Measurements from ENCODE around the gene PAM16.

Gene PAM16

DNA sequence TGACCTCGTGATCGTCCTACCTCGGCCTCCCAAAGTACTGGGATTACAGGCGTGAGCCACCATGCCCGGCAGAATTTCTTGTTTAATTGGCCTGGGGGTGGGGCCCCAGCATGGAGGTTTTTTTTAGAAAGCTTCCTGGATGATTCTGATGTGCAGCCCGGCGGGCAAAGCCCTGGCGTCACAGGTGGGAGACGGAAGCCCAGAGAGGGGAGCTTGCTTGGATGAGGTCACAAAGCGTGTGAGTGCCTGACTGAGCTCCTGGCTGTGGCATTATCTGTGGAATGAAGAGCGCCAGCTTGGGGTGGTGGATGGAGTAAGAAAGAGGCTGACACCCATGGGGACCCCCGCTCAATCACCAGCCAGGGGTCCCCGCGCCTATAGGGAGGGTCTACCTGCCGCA, 24.6 kb upstream of the PAM16 start:
- ChIA-PET POLR2A (no interaction called here), CTCF (interaction anchor here (0.6 to 3.3 kb wide), 4 partner anchors 16 to 175 kb away, joined by 3 to 32 read pairs (median 8); no protein-coding TSS in a partner anchor)
- peaks cover 21% of the 10 kb centered on the region for H3K4me1 ChIP-seq (ENCODE audit: control insufficient read depth, insufficient read depth, low read length)
- TF ChIP-seq ZNF626 (tag by site-specific recombination; IDR thresholded peaks at IDR 0.05): no peak
- TF ChIP-seq ZNF174 (tag by site-specific recombination; IDR thresholded peaks at IDR 0.05): no peak
- no peak for TF ChIP-seq BCL6B (tag by site-specific recombination; IDR thresholded peaks at IDR 0.05)
- TF ChIP-seq IKZF3 (tag by site-specific recombination; IDR thresholded peaks at IDR 0.05): no peak
- 0 out of 2 replicates have a peak, but pooled peaks have one; percentile 22 for TF ChIP-seq ZFP69B (tag by site-specific recombination; IDR thresholded peaks at IDR 0.05)
- H3K36me3 ChIP-seq (ENCODE audit: control insufficient read depth in 2 of 2, insufficient read depth in 1 of 2, low read length in 2 of 2): peaks cover 0 to 4% of the 10 kb centered on the region in 2 experiments; a peak in 1 of 3 replicates
- no peak overlapping the region for H3K27ac ChIP-seq (ENCODE audit: extremely low read depth, low read depth, low read length)
- no peak overlapping the region for H3K4me3 ChIP-seq (ENCODE audit: low read depth, low read length)
- H3K9me3 ChIP-seq (ENCODE audit: control insufficient read depth, insufficient read depth, low read depth, low read length): no peaks in the 10 kb centered on the region

GRCh38 chr16:4373909-4374742, 23.0 kb upstream of the PAM16 start:
- H3K4me1 ChIP-seq (ENCODE audit: control insufficient read depth, insufficient read depth, low read length): peaks cover 21% of the 10 kb centered on the region
- no peak for TF ChIP-seq ZNF830 (tag by site-specific recombination; IDR thresholded peaks at IDR 0.05; ENCODE audit: low read depth)
- no peak for TF ChIP-seq ZNF560 (tag by site-specific recombination; IDR thresholded peaks at IDR 0.05; ENCODE audit: borderline replicate concordance)
- TF ChIP-seq ZNF26 (tag by site-specific recombination; IDR thresholded peaks at IDR 0.05): no peak
- peak; percentile 59 for TF ChIP-seq SP2 (tag by site-specific recombination; IDR thresholded peaks at IDR 0.05)
- TF ChIP-seq, protein P1, sequence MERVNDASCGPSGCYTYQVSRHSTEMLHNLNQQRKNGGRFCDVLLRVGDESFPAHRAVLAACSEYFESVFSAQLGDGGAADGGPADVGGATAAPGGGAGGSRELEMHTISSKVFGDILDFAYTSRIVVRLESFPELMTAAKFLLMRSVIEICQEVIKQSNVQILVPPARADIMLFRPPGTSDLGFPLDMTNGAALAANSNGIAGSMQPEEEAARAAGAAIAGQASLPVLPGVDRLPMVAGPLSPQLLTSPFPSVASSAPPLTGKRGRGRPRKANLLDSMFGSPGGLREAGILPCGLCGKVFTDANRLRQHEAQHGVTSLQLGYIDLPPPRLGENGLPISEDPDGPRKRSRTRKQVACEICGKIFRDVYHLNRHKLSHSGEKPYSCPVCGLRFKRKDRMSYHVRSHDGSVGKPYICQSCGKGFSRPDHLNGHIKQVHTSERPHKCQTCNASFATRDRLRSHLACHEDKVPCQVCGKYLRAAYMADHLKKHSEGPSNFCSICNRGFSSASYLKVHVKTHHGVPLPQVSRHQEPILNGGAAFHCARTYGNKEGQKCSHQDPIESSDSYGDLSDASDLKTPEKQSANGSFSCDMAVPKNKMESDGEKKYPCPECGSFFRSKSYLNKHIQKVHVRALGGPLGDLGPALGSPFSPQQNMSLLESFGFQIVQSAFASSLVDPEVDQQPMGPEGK (tag by site-specific recombination; IDR thresholded peaks at IDR 0.05): peak; percentile 61; the same call in 1 of the 2 replicates
- peak; percentile 95 for TF ChIP-seq EGR2 (tag by site-specific recombination; IDR thresholded peaks at IDR 0.05; ENCODE audit: low read depth)
- no peak for TF ChIP-seq ZNF544 (tag by site-specific recombination; IDR thresholded peaks at IDR 0.05)
- no peak for TF ChIP-seq ZBTB21 (tag by site-specific recombination; IDR thresholded peaks at IDR 0.05)
- TF ChIP-seq ZNF473 (tag by site-specific recombination; IDR thresholded peaks at IDR 0.05): no peak
- peak; percentile 94 for TF ChIP-seq ZNF398 (tag by site-specific recombination; IDR thresholded peaks at IDR 0.05)
- no peak for TF ChIP-seq ZNF677 (tag by site-specific recombination; IDR thresholded peaks at IDR 0.05)
- TF ChIP-seq ZNF670 (tag by site-specific recombination; IDR thresholded peaks at IDR 0.05; ENCODE audit: low read depth): no peak
- no peak for TF ChIP-seq ZNF18 (tag by site-specific recombination; IDR thresholded peaks at IDR 0.05)
- TF ChIP-seq INSM2 (tag by site-specific recombination; IDR thresholded peaks at IDR 0.05): peak; percentile 26; the same call in 1 of the 2 replicates
- TF ChIP-seq ATF2 (tag by site-specific recombination; IDR thresholded peaks at IDR 0.05; ENCODE audit: low read depth): no peak
- no peak for TF ChIP-seq ZBTB1 (tag by site-specific recombination; IDR thresholded peaks at IDR 0.05)

More at GRCh38 chr16:4373909-4374742, 23.0 kb upstream of the PAM16 start:
- Histone ChIP-seq H3K4me3 (ENCODE audit: low read depth, low read length) (no peak overlapping the region), H3K9me3 (ENCODE audit: control insufficient read depth, insufficient read depth, low read depth, low read length) (no peaks in the 10 kb centered on the region), H3K27ac (ENCODE audit: extremely low read depth, low read depth, low read length) (no peak overlapping the region; the same call in 1 of the 2 replicates), H3K36me3 (ENCODE audit: control insufficient read depth in 2 of 2, insufficient read depth in 1 of 2, low read length in 2 of 2) (no peaks in the 10 kb centered on the region)
- POLR2A ChIA-PET: interaction anchor here (0.6 to 1.5 kb wide), 6 partner anchors 13 to 1239 kb away, joined by 3 to 4 read pairs (median 4); partner anchors contain the start of genes CORO7, PAM16 and ZNF213
- CTCF ChIA-PET: interaction anchor here (0.8 to 3.3 kb wide), 4 partner anchors 14 to 29 kb away, joined by 4 to 32 read pairs (median 10); no protein-coding TSS in a partner anchor
